Measurements from ENCODE around the gene PGRMC1. TPM values are rescaled to one million over a fixed set of nuclear protein-coding genes. Genes with fewer than 3 reads are reported as not detected.
A peak's percentile ranks its signal among the peaks of the same experiment; 100 is the strongest.

The PGRMC1 gene
- total and polyA plus RNA-seq, 2 experiments from 2014 or later, result 163 to 307 TPM

DNA sequence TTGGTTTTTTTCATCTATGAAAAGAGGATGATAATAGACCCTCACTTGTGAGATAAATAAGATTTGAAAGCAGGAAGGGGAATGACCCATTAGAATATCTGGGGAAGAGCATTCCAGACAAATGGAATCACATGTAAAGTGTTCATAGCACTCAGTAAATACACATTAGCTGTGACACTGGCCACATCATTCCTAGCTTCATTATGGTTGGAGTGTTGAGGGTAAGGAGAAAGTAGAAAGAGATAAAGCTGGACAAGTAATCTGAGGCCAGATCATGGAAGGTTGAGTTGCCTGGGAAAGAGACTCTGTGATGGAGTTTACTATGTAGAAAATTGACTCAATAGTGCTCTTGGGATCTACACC, 6.9 kb upstream of the PGRMC1 start:
- Histone ChIP-seq H4K20me1 (ENCODE audit: insufficient read depth, poor library complexity, severe bottlenecking) (no peaks in the 10 kb centered on the region), H3K79me2 (no peaks in the 10 kb centered on the region), H2AFZ (no peak overlapping the region), H3K27ac (no peak overlapping the region), H3K36me3 (replicated peaks; ENCODE audit: insufficient read depth, low read depth) (no peaks in the 10 kb centered on the region), H3K9me2 (replicated peaks; ENCODE audit: insufficient read depth) (no peaks in the 10 kb centered on the region), H3K4me1 (ENCODE audit: insufficient read depth) (no peaks in the 10 kb centered on the region), H3K9me3 (ENCODE audit: low read depth) (no peaks in the 10 kb centered on the region), H3K4me3 (no peak overlapping the region), H3K27me3 (no peaks in the 10 kb centered on the region), H3K4me2 (no peak overlapping the region)
- TF ChIP-seq EZH2phosphoT487 (IDR thresholded peaks at IDR 0.05; ENCODE audit: low read depth, severe bottlenecking, unreplicated experiment), result no peak
- TF ChIP-seq EZH2 (IDR thresholded peaks at IDR 0.05; ENCODE audit: borderline replicate concordance), result no peak
- no peak for TF ChIP-seq CTCF (IDR thresholded peaks at IDR 0.05; ENCODE audit: poor library complexity)
- DNase-seq (ENCODE audit: low spot score), result no peak

- H3K36me3 ChIP-seq (replicated peaks; ENCODE audit: insufficient read depth, low read depth), result no peaks in the 10 kb centered on the region
Measured at GRCh38 chrX:119230850-119231249, 5.2 kb upstream of the PGRMC1 start.

DNA sequence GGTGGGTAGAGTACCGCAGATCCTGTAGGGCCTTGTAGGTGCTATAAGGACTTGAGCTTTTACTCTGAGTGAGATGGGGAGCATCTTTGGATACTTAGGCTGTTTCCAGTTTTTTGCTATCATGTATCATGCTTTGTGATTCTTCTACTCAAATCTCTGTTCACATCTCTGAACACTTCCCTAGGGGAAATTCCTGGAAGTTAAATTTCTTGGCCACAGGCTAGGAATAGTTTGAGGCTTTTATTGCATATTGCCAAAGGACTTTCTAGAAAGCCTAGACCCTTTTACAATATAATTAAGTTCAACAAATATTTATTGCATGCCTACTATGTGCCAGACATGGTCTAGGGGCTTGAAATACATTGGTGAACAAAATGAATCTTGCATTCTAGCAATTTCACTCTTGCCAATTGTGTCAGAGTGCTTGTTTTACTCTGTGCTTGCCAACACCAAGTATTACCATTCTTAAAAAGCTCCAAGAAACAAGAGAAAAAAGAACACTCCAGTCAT, 4.1 kb upstream of the PGRMC1 start:
- Histone ChIP-seq H3K9me2 (replicated peaks; ENCODE audit: insufficient read depth) (no peaks in the 10 kb centered on the region), H2AFZ (no peak overlapping the region), H3K27me3 (no peaks in the 10 kb centered on the region), H3K9me3 (ENCODE audit: low read depth) (no peaks in the 10 kb centered on the region), H3K36me3 (replicated peaks; ENCODE audit: insufficient read depth, low read depth) (no peaks in the 10 kb centered on the region), H4K20me1 (ENCODE audit: insufficient read depth, poor library complexity, severe bottlenecking) (no peaks in the 10 kb centered on the region), H3K79me2 (peaks cover 6% of the 10 kb centered on the region), H3K4me3 (no peak overlapping the region), H3K4me1 (ENCODE audit: insufficient read depth) (no peaks in the 10 kb centered on the region), H3K4me2 (no peak overlapping the region), H3K27ac (no peak overlapping the region)
- no peak for DNase-seq (ENCODE audit: low spot score)
- no peak for TF ChIP-seq CTCF (IDR thresholded peaks at IDR 0.05; ENCODE audit: poor library complexity)
- TF ChIP-seq EZH2 (IDR thresholded peaks at IDR 0.05; ENCODE audit: borderline replicate concordance), result no peak
- no peak for TF ChIP-seq EZH2phosphoT487 (IDR thresholded peaks at IDR 0.05; ENCODE audit: low read depth, severe bottlenecking, unreplicated experiment)
- WGBS (ENCODE audit: low lambda C conversion rate, missing lambda C conversion rate), result 91% methylated on average over 1 of the region's 1 CpG

More at GRCh38 chrX:119230850-119231249, 5.2 kb upstream of the PGRMC1 start:
- H3K27me3 ChIP-seq, result no peaks in the 10 kb centered on the region
- H3K4me1 ChIP-seq (ENCODE audit: insufficient read depth), result no peaks in the 10 kb centered on the region
- no peak overlapping the region for H2AFZ ChIP-seq
- no peaks in the 10 kb centered on the region for H3K9me3 ChIP-seq (ENCODE audit: low read depth)
- no peak overlapping the region for H3K4me3 ChIP-seq
- no peaks in the 10 kb centered on the region for H3K9me2 ChIP-seq (replicated peaks; ENCODE audit: insufficient read depth)
- 90% methylated on average over 2 of the region's 2 CpGs for WGBS (ENCODE audit: low lambda C conversion rate, missing lambda C conversion rate)
- H3K27ac ChIP-seq, result no peak overlapping the region
- H4K20me1 ChIP-seq (ENCODE audit: insufficient read depth, poor library complexity, severe bottlenecking), result no peaks in the 10 kb centered on the region
- no peak for DNase-seq (ENCODE audit: low spot score)
- TF ChIP-seq EZH2 (IDR thresholded peaks at IDR 0.05; ENCODE audit: borderline replicate concordance) (no peak), CTCF (IDR thresholded peaks at IDR 0.05; ENCODE audit: poor library complexity) (no peak), EZH2phosphoT487 (IDR thresholded peaks at IDR 0.05; ENCODE audit: low read depth, severe bottlenecking, unreplicated experiment) (no peak)
- no peaks in the 10 kb centered on the region for H3K79me2 ChIP-seq
- no peak overlapping the region for H3K4me2 ChIP-seq

DNA sequence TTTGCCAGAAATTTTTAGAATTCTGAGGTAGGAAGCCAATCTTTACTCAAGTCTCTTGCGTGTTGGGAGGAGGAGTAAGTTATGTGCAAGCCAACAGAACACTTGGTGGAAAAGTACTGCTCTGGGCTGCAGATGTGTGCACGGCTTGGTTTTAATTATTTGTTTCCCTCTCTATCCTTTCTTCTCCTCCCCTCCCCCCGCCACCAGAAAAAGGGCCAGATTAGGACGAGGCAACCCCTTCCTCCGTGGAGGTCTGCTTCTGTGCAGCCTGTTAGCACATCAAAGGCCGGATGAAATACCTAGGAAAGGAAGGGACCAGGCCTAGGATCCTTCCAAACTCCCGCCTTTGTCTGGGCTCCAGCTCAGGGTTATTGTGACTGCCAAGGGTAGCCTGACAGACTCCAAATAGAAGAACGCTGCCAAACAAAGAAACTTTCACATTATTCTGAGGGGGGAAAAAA, 1.0 kb upstream of the PGRMC1 start:
- TF ChIP-seq EZH2 (IDR thresholded peaks at IDR 0.05; ENCODE audit: borderline replicate concordance) (no peak), EZH2phosphoT487 (IDR thresholded peaks at IDR 0.05; ENCODE audit: low read depth, severe bottlenecking, unreplicated experiment) (no peak)
- H3K27me3 ChIP-seq, result no peaks in the 10 kb centered on the region
- H3K27ac ChIP-seq, result peak overlapping the region; percentile 92
- no peaks in the 10 kb centered on the region for H3K36me3 ChIP-seq (replicated peaks; ENCODE audit: insufficient read depth, low read depth)
- no peaks in the 10 kb centered on the region for H3K9me3 ChIP-seq (ENCODE audit: low read depth)
- H2AFZ ChIP-seq, result peak overlapping the region; percentile 77
- H3K9me2 ChIP-seq (replicated peaks; ENCODE audit: insufficient read depth), result no peaks in the 10 kb centered on the region
- H4K20me1 ChIP-seq (ENCODE audit: insufficient read depth, poor library complexity, severe bottlenecking), result peaks cover 15% of the 10 kb centered on the region
- WGBS (ENCODE audit: low lambda C conversion rate, missing lambda C conversion rate), result 70% methylated on average over 8 of the region's 8 CpGs
- peak overlapping the region; percentile 80 for H3K4me2 ChIP-seq
- no peak overlapping the region for H3K4me3 ChIP-seq
- H3K79me2 ChIP-seq, result peaks cover 37% of the 10 kb centered on the region
- H3K4me1 ChIP-seq (ENCODE audit: insufficient read depth), result no peaks in the 10 kb centered on the region
- DNase-seq (ENCODE audit: low spot score), result no peak

All from hepatocyte (in vitro differentiated cells).